ENCODE results near the gene CHI3L2.
A peak's percentile ranks its signal among the peaks of the same experiment; 100 is the strongest.

The CHI3L2 gene, protein sequence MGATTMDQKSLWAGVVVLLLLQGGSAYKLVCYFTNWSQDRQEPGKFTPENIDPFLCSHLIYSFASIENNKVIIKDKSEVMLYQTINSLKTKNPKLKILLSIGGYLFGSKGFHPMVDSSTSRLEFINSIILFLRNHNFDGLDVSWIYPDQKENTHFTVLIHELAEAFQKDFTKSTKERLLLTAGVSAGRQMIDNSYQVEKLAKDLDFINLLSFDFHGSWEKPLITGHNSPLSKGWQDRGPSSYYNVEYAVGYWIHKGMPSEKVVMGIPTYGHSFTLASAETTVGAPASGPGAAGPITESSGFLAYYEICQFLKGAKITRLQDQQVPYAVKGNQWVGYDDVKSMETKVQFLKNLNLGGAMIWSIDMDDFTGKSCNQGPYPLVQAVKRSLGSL

DNA sequence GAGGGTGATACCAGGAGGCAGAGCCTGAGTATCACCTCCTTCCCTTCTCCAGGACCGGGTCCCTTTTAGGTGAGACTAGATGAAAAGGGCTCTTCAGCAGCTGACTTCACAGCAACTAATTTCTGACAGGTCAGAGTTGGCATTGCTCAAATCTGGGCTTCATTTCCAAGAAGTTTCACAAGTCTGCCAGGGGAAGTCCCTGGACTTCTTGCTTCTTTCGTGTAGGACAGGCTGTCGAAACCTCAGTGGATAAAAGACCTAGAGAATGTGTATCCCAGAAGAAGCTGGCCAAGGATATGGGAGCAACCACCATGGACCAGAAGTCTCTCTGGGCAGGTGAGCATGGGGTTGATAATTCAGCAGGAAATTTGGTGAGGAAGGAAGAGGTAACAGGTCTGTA is at the start of gene CHI3L2:
Gene CHI3L2 (plus strand): TSS at position 280 of the 400 bp plus-strand sequence. CDS start 17 bp downstream, at position 297.
- DNase-seq (ENCODE audit: low spot score) = no peak

DNA sequence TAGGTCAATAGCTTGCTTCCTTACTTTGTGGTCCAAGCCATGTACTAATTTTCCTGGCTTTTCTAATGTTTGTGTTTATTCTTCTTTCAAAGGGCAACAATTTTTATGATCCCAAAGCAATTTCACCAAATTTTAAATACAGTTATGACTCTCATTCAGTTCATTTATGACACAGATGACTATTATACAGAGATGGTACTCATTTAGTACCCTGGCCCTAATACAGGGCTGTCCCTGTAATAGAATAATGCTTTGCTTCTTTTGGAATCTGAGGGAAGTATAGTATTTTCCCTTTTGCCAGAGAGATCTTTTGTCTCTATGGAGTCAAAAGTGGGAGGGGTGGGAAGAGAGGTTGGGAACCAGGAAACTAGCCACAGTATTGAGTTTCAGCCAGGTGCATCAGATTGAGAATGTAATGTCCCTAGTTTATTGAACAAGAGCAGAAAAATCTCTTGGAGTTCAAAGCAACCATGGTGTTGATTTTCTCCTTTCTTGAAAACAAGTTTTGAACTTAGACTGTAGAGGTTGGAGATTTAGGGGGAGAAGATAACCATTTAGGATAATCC is 47.5 kb upstream of the CHI3L2 start:
- DNase-seq (ENCODE audit: low spot score) = no peak

DNA sequence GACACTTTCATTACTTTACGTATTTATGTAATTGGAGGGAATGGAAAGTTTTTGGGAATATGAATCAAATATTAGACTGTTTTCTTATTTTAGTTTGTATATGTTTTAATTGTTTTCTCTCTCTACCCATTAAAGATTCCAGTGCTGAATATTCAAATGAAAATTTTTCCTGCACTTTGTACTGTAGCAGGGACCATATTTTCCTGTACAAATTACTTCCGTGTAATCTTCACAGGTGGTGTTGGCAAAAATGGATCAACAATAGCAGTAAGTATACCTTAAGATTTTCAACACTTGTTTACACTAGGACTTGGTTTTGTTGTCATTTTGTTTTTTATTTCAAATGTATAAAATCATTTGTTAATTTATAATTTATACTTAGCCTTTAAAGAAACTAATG is 45.5 kb upstream of the CHI3L2 start:
- no peak for DNase-seq (ENCODE audit: low spot score)

DNA sequence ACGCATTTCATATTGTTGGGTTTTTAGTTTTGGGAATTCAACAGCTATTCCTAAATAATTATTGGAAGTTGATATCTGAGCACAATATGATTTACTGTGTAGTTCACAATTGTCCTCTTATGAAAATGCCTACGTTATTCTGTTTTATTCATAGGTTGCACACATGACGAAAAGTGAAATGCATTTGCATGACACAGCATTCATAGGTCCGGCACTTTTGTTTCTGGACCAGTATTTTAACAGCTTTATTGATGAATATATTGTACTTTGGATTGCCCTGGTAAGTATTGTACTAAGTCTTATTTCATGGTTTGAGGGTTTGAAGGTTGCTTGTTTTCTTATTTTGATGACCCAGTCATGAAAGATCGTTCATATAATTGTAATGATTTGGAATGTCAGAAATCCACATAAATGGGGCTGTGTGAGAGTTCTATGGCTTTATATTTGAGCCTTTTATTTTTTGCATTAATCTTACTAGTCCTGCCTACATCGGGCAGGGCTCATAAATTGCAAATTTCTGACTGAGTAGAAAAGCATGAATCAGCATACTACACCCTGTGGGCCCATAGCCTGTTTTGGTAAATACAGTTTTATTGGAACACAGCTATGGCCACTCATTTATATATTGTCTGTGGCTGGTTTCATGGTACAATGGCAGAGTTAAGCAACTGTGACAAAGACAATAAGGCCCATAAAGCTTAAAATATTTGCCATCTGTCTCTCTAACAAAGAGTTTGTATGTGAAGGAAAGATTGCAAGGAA is 44.0 kb upstream of the CHI3L2 start:
- no peak for DNase-seq (ENCODE audit: low spot score)

DNA sequence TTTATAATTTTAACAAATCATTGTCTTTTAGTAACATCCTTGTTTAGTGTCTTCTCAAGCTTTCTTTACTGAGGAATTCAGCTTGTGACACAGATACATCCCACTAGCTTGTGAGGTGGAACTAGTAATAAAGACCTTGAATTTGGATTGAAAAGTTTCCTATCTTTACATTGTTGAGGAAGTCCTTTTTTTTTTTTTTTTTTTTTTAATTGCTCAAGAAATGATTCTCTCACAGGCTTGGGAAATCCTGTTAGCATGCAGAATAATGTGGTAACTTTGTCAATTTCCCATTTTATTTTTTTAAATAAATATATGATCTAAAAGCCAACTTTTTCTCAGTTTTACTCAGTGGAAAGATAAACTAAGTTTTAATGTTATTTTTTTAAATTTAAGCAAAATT is 42.9 kb upstream of the CHI3L2 start:
- DNase-seq (ENCODE audit: low spot score) = no peak

DNA sequence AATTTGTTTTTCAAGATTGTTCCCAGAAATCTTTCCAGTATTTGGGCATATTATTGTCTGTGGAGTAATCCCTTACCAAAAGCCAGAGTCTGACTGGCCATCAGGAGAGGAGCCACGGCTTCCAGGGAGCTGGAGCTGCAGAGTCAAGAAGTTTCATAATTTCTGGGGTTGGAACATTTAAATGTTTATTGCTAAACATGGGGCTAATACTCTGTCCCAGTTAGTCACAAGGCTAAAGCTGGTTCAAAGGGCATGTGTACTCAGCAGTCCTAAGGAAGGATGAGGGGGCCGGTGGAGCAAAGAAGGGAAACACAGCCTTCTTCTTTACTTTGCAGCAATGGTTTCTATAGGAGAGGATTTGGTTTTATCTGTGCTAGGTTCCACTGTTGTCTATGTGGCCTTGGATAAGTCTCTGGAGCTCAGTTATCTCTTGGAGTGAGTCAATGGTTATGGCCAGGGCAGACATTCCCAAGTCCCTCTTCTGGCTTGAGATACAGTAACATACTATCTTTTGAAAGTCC is 36.5 kb upstream of the CHI3L2 start:
- DNase-seq (ENCODE audit: low spot score) = no peak

DNA sequence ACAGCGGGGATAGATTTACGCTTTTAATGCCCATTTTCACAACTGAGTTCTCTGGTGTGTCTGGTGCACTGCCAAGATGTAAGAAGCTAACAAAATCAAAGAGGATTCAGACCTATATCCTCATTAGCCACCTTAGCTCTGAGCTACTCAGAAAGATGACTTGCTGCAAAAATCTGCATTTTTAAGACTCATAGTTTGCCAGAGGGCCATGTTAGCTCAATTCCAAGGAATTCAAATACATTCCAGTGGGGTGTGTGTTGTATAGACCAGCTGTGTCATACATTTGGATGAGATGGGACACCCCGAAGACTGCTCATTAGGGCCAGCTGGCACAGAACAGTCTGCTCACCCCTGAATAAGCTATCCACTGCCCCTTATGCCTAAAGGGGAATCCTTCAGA is 36.0 kb upstream of the CHI3L2 start:
- DNase-seq (ENCODE audit: low spot score) = no peak

DNA sequence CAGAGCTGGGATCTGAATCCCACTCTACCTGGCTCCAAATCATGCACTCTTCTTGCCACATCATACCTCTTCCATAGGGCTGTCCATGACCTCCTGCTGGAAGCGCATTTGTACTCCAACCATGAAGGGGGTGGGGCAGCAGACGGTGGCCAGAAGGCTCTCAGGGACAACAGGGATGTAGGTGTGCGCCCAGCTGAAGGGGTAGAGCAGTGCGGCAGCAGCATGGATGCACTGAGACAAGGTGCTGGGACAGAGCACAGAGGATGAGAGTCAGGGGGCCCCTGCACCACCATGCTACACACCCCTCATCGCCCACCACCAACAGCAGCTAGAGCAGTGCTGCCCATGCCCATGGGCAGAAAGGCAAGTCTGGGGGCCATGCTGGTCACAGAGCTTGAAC is 35.4 kb upstream of the CHI3L2 start:
- no peak for DNase-seq (ENCODE audit: low spot score)

DNA sequence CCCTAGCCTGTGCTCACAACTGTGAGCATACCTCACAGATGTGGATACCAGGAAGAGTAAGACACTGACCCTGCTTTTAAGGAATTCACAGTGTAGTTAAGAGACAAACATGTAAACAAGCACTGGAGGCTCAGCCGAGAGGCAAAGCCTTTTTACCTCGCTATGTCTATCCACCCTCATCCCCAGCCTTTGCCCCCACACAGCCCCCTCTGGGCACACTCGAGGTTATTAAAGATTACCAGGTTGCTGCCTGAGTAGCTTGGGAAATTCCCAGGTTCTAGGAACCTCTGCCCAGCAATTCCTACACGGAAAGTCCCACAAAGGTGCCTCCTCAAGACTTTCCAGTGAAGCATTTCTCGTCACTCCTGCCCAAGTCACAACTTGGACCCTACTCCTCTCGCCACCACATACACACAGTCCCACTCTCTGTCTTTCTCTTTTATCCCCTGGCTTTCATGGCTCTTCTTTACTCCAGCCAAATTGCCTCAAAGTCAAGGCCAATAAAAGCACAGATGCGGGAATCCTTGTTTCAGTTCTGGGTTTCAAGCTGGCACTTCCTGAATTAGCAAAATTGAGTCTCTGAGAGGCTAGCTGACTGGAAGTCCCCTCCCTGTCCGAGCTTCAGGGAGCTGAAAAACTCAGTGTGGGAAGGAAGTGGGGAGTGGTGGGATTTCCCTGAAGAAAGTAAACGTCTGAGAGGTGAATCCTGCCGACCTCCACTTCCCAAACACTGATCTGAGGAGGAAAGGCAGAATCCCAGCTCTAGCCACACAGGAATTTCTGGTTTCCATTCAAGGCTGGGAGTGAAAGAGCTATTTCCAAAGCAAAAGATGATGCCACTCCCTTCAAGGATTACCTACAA is 34.6 kb upstream of the CHI3L2 start:
- DNase-seq (ENCODE audit: low spot score) = no peak

DNA sequence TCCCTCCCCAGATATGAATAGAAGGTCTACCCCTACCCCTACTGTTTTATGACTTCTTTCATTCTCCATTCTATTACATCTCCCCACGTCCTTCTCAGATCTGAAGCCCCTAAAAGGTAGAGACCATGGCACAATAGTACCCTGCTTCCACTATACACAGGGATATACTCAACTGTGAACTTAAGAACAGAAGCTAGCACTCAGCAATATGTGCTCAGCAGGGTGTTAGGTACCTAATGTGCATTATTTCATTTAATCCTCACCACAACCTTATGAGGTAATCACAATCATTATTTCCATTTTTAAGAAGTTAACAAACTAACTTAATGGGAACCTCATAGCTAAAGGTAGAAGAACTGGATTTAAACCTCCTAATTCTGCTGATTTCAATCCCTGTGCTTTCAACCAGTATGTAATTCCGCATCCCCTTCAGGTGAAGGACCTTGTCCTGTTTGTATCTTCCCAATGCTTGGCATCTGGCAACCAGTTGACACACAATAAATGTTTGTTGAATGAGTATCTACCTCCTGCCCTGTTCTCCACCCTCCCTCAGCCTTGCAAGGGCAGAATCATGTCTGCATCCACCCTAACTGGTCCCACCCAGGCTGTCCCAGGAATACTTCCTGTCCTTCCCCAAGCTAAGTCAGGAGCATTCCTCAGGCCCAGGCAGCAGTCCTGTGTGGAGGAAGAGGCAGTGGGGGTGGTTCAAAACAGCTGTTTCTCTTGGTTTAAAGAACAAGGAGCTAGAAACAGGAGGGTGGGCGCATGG is 33.6 kb upstream of the CHI3L2 start:
- no peak for DNase-seq (ENCODE audit: low spot score)

DNA sequence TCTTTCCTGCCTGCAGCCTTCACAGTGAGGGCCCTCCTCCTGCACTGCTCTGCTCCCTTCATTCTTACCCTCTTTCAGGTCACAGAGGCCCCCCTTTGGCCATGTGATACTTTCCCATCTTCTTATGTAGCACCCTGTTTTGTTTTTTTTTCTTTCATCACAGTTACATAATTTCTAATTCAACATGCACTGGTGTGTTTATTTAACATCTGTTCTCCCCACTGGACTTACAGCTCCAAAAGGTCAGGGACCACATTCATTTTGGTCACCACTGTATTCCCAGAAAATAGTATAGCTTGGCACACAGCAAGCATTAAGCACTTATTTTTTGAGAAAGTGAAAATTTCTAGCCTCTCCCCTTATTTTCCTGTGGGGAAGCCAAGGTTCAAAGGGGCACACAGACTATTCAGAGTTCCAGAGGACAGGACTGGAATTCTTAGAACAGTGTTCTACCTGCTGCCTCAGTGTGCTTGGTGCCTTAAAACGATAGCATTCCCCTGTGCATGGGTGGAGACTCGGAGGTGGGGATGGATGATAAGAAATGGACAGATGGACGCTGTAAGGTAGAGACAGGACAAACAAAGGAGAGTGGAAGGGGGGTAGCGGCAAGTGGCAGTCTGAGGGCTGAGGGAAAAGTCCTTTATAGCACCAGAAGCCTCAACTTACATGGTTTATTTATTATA is 32.4 kb upstream of the CHI3L2 start:
- DNase-seq (ENCODE audit: low spot score) = no peak

DNA sequence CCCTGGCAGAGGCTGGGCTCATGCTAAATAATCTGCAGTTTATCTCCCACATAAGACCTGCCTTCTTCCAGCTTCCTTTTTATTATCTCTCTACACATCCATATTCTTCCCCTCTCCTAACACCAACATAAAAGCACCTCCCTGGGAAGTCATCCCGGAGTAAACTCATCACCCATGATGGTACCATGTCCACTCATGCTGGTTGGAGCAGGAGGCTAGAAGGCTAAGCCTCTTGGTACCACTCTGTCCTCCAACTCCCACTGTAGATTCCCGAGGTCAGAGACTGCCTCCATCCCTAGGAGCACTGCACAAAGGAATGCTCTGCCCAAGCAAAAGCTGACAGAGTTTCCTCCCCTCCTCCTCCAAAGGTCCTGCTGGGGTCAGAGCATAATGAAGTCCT is 31.3 kb upstream of the CHI3L2 start:
- no peak for DNase-seq (ENCODE audit: low spot score)

DNA sequence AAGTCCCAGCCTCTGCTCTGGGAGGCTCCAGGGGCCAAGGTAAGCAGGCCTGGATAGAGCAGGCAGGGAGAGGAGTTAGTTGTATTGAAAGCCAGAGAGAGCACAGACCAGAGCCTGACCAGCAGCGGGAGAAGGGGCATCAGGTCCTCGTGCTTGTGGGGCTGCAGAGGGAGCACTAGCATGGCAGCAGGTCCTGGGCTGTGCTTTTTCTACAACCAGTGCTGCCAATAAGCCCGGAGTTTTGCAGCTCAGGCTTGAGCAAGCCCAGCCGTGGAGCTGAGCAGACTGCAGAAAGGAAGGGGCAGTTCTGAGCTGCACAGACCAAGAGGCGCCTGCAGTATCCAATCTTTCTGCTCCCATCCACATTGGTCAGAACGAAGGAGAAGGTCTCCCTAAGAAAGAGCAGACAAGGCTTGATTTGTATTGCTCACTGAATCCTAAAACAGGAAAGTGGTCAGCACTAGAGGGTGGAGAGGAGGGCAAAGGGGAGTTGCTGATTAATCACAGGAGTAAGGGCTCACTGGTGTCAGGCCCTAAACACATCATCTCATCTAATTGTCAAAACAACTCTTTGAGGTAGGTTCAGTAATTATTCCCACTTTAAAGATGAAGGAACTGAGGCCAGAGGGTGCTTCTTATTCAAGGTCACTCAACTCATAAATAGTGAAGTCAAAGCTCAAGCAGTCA is 29.8 kb upstream of the CHI3L2 start:
- peak; percentile 85 for DNase-seq (ENCODE audit: low spot score)

DNA sequence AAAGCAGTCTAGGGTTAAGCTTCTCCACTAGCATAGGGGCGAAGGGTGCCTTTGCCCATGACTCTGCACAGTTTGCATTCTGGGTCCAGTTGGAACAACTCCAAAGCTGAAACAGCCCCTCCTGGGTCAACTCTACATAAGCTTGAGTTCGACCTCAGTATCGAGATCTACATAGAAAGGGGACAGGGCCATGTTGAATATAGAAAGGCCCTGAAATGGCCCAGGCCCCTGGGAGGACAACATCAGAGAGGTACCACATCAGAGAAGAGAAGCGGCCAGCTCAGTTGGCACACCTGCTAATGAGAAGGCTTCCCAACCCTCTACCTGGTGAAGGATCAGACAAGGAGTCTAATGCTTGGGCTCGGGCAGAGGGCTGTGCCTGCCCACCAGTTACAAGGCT is 28.7 kb upstream of the CHI3L2 start:
- DNase-seq (ENCODE audit: low spot score) = no peak

DNA sequence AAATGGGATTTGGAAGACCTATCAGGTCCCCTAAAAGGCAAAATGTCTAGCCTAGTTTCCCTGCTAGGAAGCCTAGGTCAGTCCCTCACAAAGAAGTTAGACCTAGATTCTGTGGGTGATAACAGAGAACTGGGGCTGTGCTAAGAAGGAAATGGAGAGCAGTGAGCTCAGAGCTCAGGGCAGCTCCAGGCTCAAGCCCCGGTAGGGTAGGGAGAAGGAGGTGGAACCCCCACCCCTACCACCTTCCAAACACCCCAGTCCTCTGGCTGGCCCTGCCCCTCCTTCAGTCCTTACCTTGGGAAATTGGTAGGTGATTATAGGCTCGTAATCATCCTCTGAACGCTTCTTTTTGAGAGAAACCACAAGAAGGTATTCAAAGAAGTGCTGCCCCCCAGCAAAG is 28.2 kb upstream of the CHI3L2 start:
- peak; percentile 38 for DNase-seq (ENCODE audit: low spot score)

DNA sequence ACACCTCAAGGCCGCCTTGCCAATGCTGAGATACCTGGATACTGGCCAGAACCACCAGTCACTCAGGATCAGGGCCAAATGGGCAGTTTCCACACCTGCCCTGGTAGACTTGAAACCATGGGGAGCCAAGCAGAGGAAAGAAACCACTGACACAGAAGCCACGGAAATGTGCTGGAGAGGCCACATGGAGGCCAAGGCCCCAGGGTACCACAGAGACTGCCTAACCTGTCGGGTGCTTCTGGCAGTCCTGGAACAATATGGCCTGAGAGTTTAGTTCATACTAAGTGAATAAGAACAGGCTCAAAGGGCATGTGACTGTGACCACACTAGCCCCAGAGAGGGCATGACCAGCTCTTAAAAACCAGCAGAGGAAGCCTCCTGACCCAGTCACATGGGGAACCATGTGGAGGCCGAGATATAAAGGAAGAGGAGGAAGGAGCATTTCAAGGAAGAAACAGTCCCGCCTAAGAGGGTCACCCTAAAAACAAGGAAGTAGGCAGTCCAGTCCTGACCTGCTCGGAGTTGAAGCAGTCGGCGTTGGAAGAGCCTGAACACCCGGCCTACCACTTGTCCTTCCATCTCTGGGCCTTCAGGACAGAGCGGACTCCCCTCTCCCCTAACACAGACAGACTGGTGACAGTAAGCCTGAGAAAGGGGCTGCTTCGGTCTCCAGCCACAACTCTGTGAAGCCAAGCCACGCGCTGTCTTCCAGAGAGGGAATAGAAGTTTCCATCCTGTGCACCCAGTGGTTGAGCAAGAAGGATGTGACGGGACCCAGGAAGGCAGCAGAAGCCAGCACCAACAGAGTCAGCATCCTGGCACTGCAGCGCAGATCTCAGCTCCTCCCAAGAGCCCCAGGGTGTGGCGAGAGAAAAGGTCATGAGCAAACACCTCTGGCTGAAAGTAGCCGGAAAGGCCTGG is 27.4 kb upstream of the CHI3L2 start, which contains the start of gene DENND2D:
Gene DENND2D (minus strand): TSS at position 766 of the 921 bp plus-strand sequence. CDS start 187 bp downstream, at position 579.
- DNase-seq (ENCODE audit: low spot score) = peak; percentile 74

DNA sequence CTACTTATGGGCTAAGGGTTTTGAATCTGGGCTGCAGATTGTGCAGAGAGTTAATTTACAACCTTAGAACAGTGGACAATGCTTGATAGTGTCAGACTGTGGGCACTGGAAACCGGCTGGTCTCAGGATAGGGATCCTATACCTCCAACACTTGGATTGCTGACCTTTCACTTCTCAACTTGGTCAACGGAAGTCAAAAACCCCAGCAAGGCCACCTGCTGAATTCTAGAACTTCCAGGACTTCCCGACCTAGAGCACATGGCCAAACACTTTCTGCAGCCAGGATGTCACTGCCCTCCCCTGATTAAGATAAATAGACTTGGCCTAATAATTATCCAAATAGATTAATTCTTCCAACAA is 26.7 kb upstream of the CHI3L2 start:
- DNase-seq (ENCODE audit: low spot score) = no peak

DNA sequence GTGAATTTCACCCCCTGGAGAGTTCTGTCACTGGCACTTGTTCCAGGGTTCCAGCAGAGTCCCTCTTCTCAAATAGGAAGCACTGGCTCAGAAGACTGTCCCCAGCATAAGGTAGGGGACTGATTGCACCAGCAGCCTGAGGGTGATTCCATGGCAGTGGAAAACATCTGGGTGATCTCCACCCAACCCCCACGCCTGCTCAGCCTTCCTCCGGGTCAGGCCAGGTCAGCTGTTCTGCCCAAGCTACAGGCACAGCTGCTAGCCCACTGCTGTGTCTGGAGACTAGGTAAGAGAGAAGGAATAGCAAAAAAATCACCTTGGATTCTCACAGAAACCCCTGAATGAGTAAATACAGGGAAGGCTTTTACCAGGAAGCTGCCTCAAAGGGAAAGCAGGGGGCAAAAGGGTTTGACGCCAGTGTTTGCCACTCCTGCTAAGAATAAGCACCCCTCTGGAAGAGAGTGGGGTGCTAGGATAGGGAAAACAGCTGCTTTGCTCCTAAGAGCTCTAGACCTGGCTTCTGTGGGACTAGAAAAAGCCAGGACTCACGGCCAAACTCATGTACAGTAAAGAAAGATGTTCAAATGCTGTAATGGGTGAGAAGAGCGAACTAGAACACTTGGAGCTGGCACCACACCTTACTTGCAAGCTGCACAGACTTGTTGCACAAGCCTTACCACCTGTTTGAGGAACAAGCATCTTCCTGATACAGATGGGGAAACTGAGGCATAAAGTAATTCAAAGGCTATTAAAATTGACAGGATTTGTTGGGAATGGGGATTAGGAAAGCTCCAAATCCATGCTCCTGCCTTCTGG is 26.0 kb upstream of the CHI3L2 start:
- no peak for DNase-seq (ENCODE audit: low spot score)

Measured in CD4-positive, alpha-beta T cell treated with Interleukin-6 at 100 ng/mL for 8 hours (primary cell).